ENCODE measurements around the gene FGD6. TPM values are rescaled to one million over a fixed set of nuclear protein-coding genes. Genes with fewer than 3 reads are reported as not detected.
A peak's percentile ranks its signal among the peaks of the same experiment; 100 is the strongest.
"Not testable (repeated sequence)": the region's sequence is repeated elsewhere in the genome, so short reads cannot be mapped to it uniquely, and the experiment has no call there.

The FGD6 gene
- total RNA-seq, 1 donor from 2014 or later, result 14.1 TPM

DNA sequence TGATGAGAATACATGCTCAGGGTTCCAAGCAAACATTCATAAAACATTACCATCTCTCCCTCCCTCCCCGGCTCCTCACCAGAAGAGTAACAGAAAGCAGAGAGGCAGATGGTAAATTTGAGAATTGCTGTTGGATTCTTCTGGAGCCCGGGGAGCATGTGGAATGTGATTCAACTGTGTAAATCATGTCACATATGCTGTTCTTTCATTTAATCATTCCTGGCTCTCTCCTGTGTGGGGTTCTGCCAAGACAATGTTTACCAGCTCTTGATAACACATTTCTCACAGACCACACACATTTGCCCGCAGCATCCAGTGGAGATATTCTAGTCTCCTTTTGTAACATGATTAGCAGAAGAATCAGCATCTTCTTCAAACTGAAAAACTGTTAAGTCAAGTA, 120.4 kb downstream of the FGD6 start:
- DNase-seq (ENCODE audit: extremely low read depth, low read depth, low spot score), result no peak

GRCh38 chr12:95096378-95096777, 120.9 kb downstream of the FGD6 start:
- no peak for DNase-seq (ENCODE audit: extremely low read depth, low read depth, low spot score)

DNA sequence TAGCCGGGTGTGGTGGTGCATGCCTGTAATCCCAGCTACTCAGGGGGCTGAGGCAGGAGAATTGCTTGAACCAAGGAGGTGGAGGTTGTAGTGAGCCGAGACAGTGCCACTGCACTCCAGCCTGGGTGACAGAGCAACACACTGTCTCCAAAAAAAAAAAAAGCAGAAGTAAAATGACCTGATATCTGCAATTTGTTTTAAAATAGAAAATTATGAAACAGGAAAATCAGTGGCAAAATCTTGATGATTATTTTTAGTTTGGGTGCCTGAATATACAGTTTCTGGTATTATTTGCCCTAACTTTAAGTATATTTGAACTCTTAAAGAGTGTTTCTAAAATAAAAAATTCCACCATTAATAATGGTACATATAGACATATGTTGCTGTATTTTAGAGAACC, 121.4 kb downstream of the FGD6 start:
- DNase-seq (ENCODE audit: extremely low read depth, low read depth, low spot score), result not testable (repeated sequence)

- no peak for DNase-seq (ENCODE audit: extremely low read depth, low read depth, low spot score)
Observed at GRCh38 chr12:95089462-95089861, 127.8 kb downstream of the FGD6 start.

GRCh38 chr12:95088379-95088778, 128.9 kb downstream of the FGD6 start:
- no peak for DNase-seq (ENCODE audit: extremely low read depth, low read depth, low spot score)

DNA sequence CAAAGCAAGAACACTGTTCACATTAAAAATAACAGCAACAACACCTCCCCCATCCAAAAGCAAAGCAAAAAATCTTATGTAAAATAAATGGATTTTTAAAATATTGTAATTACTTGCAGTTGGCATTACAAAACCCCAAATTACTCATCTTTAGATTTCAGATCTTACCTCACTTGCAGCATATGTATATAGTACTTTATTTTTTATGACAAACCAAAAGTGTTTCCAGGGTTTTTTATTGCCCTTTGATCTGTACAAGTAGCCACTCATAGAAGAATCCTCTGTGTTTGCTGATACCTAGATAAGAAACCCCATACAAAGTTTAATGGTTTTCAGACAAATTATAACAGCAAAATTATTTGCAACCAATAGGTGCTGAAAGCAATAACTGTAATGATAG, 131.7 kb downstream of the FGD6 start:
- DNase-seq (ENCODE audit: extremely low read depth, low read depth, low spot score), result no peak

- peak; percentile 45 for DNase-seq (ENCODE audit: extremely low read depth, low read depth, low spot score)
Observed at GRCh38 chr12:95083938-95084337, 133.3 kb downstream of the FGD6 start.

DNA sequence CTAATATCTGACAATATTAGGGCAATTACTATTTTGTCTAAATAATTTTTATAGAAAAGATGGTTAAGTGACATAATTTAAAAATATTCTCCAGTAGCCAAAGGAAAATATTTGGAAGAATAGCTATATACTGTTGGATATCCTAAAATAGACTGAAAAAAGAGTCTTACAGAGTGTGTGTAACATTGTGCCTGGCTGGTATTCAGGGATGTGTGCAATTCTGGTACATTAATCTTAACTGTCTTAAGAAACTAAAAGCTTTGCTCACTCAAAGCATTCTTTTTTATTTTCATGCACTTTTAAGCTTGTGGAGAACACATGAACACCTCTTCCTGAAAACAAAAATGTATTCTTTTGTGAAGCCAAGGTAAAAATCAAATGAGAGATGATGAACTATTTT, 133.8 kb downstream of the FGD6 start:
- DNase-seq (ENCODE audit: extremely low read depth, low read depth, low spot score), result no peak

DNA sequence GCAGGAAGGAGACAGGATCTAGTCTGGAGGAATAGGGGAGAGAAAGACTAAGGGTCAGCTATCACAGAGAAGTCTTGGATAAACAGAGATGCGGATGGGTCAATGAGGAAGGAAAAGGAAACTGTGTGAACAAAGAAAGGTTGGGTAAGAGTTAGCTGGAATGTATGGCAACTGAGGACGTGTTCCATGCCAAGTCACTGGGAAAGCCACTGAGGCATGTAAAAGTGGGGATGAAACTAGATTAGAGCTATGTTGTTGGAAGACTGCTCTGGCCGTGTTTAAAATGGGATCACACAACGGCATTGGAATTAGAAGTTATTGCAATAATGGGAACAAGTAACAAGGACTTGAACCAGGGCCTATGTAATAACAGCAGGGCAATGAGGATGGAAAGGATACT, 139.9 kb downstream of the FGD6 start:
- no peak for DNase-seq (ENCODE audit: extremely low read depth, low read depth, low spot score)

- no peak for DNase-seq (ENCODE audit: extremely low read depth, low read depth, low spot score)
Observed at GRCh38 chr12:95074766-95075165, 142.5 kb downstream of the FGD6 start.

DNA sequence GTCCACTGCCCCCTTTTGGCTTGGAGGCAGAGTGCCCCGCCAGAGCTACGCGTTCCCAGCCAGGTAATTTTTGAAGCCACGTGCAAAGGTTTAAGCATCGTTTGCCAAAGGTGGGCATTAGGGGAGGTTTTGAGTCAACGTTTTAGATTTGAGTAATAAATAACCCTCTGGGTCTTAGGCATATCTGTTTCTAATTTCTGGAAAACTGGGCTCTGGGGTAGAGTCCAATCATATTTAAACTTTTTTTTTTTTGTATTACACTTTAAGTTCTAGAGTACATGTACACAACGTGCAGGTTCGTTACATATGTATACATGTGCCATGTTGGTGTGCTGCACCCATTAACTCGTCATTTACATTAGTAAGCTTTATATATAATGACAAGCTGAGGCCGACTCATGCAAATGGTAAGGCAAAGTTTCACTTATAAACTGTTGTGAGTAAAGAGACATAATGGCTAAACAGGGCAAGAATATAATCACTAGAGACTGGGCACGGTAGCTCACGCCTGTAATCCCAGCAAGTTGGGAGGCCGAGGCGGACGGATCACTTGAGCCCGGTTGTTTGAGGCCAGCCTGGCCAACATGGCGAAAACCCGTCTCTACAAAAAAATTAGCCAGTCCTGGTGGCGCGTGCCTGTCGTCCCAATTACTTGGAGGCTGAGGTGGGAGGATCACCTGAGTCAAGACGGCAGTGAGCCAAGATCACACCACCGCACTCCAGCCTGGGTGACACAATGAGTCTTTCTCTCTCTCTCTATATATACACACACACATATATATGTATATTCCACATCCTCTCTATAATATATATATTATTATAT, 143.4 kb downstream of the FGD6 start:
- no peak for DNase-seq (ENCODE audit: extremely low read depth, low read depth, low spot score)

DNA sequence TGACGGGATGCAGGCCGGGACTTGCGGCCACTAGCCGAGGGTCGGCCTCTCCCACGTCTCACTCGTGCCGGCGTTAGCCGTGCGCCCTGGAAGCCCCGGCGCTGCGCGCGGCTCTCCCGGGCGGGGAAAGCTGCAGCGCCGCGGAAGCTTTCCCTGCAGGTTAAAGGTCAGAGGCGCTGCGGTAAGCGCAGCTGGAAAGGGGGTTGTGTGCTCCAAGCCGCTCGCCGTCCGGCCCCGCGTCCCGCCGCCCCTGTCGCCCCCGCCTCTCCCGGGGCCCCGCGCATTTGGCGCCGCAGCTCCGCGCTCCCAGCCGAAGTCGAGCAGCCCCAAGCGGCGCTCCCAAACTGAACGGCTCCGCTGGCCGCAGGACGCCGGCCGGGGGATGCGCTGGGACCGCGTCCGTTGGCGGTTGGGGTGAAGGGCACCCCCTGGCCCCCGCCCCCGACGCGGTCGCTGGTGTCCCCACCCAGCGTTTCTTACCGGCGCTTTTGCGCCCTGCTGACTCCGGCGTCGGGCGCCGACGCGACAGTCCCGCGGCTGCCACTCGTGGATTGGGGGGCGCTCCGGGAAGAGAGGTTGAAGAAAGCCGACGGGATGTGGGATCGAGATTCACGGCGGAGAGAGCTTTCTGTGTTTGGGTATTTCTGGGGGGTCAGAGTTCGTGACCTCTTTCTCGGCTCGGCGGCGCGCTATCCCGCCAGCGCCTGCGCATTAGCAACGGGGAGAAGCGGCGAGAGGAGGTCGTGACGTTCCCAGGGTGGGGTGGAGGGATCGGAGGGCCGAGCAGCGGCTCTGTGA, 144.2 kb downstream of the FGD6 start, which contains the start of gene NR2C1:
NR2C1 (minus strand) TSS at position 719 of the 798 bp plus-strand sequence. CDS start 6,234 bp downstream, outside the sequence.
- peak; percentile 64 for DNase-seq (ENCODE audit: extremely low read depth, low read depth, low spot score)

GRCh38 chr12:95070378-95070777, 146.9 kb downstream of the FGD6 start:
- no peak for DNase-seq (ENCODE audit: extremely low read depth, low read depth, low spot score)

GRCh38 chr12:95066091-95066855, 151.0 kb downstream of the FGD6 start:
- DNase-seq (ENCODE audit: extremely low read depth, low read depth, low spot score), result no peak

DNA sequence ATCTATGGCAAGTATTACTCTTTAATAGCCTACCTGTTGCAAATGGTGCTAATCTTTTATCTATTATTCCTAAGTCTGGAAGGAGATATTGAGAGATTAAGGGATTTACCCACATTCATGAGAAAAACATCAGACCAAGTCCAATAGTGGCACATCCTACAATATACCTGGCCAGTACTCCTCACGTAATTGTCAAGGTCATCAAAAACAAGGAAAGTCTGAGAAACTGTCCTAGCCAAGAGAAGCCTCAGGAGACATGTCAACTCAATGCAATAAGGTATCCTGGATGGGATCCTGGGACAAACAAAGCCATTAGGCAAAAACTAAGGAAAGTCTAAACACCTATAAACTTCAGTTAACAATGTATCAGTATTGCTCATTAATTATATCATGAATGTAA, 156.3 kb downstream of the FGD6 start:
- no peak for DNase-seq (ENCODE audit: extremely low read depth, low read depth, low spot score)

DNA sequence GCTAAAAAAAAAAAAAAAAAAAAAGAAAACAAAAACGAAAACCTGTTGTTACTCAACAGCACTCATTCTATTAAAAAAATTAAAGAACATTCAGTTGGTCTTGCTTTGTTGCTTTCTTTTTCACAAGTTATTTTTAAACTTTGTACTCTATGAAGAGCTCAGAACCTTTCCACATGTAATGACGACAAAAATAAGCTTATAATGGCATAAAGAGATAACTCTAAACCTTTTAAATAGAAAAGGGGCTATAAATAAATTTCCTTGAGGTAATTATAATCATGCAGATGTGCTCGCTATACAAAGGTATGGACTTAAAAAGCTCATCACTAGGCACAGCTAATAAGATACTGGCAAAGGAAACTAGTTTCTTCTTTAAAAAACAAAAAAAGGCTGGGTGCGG, 157.3 kb downstream of the FGD6 start:
- DNase-seq (ENCODE audit: extremely low read depth, low read depth, low spot score), result no peak

GRCh38 chr12:95057424-95057823, 159.8 kb downstream of the FGD6 start:
- no peak for DNase-seq (ENCODE audit: extremely low read depth, low read depth, low spot score)

DNA sequence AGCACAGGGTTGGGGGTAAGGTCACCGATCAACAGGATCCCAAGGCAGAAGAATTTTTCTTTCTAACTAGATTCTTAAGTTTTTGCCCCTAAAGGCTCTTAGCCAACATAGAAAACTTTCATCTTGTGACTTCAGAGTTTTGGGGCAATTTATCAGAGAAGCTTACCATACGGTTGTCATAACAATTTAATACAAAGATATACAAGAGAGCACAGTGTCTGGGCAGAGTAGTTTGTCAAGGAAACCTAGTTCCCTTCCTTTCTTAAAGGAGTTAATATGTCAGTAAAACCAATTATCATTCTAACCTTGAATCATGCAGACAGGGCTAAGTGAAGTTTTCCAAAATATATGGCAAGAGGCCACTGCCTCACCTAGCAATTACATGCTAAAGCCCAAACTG, 162.2 kb downstream of the FGD6 start:
- DNase-seq (ENCODE audit: extremely low read depth, low read depth, low spot score), result no peak

DNA sequence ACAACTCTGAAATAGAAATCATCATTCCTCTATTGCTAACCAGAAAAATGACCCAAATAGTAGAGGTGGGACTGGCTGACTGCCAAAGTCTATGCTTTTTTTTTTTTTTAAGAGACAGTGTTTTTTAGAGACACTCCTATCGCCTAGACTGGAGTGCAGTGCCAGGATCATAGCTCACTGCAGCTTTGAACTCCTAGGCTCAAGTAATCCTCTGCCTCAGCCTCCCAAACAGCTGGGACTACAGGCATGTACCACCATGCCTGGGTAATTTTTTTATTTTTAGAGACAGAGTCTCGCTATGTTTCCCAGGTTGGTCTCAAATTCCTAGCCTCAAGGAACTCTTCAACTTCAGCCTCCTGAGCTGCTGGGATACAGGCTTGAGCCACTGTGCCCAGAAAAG, 163.1 kb downstream of the FGD6 start:
- DNase-seq (ENCODE audit: extremely low read depth, low read depth, low spot score), result no peak

- DNase-seq (ENCODE audit: extremely low read depth, low read depth, low spot score), result no peak
Observed at GRCh38 chr12:95051241-95051640, 166.0 kb downstream of the FGD6 start.

DNA sequence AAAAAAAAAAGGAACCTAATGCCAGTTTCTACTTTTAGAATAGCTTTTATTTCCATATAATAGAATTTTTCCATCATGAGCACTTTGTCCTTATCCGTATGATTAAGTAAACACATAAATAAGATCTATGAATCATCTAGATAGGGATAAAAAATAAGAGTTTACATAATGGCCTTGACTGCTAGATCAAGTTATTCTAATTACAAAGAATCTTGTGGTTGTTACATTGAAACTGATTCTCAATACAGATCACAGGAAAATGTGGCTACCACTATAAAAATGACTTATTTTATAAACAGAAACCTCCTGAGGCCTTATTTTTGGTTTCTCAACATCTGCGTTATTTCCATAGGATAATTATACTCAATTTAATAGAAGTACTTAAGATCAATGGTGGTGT, 179.4 kb downstream of the FGD6 start:
- no peak for DNase-seq (ENCODE audit: extremely low read depth, low read depth, low spot score)
